Hepatocyte (in vitro differentiated cells): ENCODE measurements around the gene LDLRAD3.

Source experiments
- EZH2 ChIP-seq: fragments of 200-600 bp; sonication (generic); IDR thresholded peaks from 2 replicates; pipeline ENCODE4 v1.6.1; 2016; ENCODE audit warnings: antibody characterized with exemption, mild to moderate bottlenecking, borderline replicate concordance
- EZH2phosphoT487 ChIP-seq: fragments of 200-600 bp; sonication (generic); IDR thresholded peaks from one replicate; pipeline ENCODE4 v1.6.1; 2018; ENCODE audit warnings: antibody characterized with exemption, mild to moderate bottlenecking, low read depth, moderate library complexity; ENCODE audit not compliant: unreplicated experiment, severe bottlenecking
- TF ChIP-seq, protein P1 (sequence below): fragments of 200-600 bp; sonication (generic); IDR thresholded peaks from 2 replicates; pipeline ENCODE4 v1.5.1; 2016; ENCODE audit warnings: antibody characterized with exemption, mild to moderate bottlenecking; ENCODE audit not compliant: poor library complexity

DNA sequence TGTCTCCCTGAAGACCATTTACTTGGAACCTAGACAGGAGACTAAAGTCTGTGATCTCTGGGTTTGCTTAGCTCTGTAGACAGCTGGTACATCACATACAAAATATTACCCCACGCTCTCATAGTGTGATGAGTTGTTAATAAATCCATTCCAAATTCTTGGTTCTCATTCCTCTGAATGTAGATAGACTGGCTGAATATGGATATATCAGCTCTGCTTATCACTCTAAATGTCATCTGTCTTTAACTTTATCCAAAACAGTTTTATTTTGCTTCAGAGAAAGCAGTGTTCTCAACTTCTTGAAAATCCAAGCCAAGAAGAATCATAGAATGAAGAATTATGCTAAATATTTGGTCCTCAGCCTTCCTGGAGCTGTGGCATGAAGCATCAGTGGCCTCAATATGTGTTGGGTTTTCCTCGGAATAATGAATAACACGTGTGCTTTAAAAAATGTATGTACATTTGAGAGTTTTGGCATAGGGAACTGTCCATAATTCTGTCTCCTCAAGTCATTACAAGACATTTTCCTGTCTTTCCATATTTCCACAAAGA lies 10.5 kb upstream of the LDLRAD3 start:
- TF ChIP-seq, protein P1, sequence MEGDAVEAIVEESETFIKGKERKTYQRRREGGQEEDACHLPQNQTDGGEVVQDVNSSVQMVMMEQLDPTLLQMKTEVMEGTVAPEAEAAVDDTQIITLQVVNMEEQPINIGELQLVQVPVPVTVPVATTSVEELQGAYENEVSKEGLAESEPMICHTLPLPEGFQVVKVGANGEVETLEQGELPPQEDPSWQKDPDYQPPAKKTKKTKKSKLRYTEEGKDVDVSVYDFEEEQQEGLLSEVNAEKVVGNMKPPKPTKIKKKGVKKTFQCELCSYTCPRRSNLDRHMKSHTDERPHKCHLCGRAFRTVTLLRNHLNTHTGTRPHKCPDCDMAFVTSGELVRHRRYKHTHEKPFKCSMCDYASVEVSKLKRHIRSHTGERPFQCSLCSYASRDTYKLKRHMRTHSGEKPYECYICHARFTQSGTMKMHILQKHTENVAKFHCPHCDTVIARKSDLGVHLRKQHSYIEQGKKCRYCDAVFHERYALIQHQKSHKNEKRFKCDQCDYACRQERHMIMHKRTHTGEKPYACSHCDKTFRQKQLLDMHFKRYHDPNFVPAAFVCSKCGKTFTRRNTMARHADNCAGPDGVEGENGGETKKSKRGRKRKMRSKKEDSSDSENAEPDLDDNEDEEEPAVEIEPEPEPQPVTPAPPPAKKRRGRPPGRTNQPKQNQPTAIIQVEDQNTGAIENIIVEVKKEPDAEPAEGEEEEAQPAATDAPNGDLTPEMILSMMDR: no peak
- TF ChIP-seq EZH2 (no peak), EZH2phosphoT487 (no peak)
